ENCODE results near the gene DOCK10.

DNA sequence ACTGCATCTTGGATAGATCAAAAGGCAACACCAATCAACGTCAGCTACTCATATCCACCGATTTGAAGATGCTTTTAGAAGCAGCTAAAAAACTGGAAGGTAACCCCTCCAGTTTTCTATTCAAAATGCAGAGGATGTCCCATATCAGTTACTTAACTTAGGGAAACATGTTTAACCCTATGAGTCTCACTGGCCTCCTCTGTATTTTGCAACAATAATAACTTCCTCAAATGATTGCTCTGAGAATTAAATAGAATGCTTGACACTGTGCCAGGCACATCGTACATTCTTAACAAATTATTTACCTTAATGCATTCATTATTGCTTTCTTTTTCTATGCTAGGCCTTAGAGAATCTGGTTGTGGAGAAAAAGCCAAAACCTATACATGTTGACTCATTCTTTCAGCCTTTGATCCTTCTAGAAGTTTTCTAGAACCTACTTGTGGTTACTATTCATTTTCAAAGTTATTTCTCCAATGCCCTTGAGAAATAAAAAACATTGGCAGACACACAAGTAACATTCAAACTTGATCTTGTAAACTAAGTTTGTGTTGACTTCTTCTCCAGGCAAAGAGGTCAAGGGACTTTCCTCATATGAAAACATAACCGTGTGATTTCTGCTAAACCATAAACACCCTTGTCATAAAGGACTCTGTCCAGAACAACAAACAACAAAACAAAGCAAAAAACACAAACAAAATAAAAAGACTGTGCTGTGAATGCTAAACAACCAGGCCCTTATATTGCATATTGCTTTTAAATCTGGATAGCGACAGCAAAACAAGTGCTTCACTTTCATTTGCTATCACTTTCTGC is 4.6 kb downstream of the DOCK10 start:
- no peak for TF ChIP-seq POLR2A (IDR thresholded peaks at IDR 0.05)
- TF ChIP-seq, protein P1, sequence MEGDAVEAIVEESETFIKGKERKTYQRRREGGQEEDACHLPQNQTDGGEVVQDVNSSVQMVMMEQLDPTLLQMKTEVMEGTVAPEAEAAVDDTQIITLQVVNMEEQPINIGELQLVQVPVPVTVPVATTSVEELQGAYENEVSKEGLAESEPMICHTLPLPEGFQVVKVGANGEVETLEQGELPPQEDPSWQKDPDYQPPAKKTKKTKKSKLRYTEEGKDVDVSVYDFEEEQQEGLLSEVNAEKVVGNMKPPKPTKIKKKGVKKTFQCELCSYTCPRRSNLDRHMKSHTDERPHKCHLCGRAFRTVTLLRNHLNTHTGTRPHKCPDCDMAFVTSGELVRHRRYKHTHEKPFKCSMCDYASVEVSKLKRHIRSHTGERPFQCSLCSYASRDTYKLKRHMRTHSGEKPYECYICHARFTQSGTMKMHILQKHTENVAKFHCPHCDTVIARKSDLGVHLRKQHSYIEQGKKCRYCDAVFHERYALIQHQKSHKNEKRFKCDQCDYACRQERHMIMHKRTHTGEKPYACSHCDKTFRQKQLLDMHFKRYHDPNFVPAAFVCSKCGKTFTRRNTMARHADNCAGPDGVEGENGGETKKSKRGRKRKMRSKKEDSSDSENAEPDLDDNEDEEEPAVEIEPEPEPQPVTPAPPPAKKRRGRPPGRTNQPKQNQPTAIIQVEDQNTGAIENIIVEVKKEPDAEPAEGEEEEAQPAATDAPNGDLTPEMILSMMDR (IDR thresholded peaks at IDR 0.05), result no peak
